H1 (cell line): ENCODE data around the gene TMEM127. TPM values are rescaled to one million over a fixed set of nuclear protein-coding genes. Genes with fewer than 3 reads are reported as not detected.

Source experiments
- CTCF ChIA-PET: fragments of 300-600 bp; sonication (Branson Sonifier 250); formaldehyde crosslinking; loops from one replicate; lab custom pipeline; 2021; ENCODE audit not compliant: partially characterized antibody; lab: Charles Lee
- POLR2A ChIA-PET: fragments of 300-600 bp; sonication (Branson Sonifier 250); formaldehyde crosslinking; loops from one replicate; lab custom pipeline; 2021; ENCODE audit warnings: inconsistent platforms; ENCODE audit not compliant: partially characterized antibody; lab: Charles Lee
- DNase-seq, 2 experiments: peaks; one replicate each; pipeline versions ENCODE4 v3.0.0 to v3.0.0-alpha.2; 2010 to 2022; ENCODE audit warnings: low spot score in 2 of 2, low read depth in 1 of 2, mixed read lengths in 1 of 2
- FAIRE-seq: peaks from 2 replicates; lab custom pipeline; 2011; peaks lifted over from hg19 to GRCh38; lab: Jason Lieb, UNC
- H2AFZ ChIP-seq: 2 replicates; pipeline ENCODE4 v1.8.1; 2012; ENCODE audit warnings: low read length, inconsistent platforms
- H2AK5ac ChIP-seq: 2 replicates; pipeline ENCODE4 v1.6.1; 2013; ENCODE audit warnings: low read depth, low read length
- H2BK120ac ChIP-seq: replicated peaks from 2 replicates; pipeline ENCODE3; 2013; ENCODE audit warnings: low read depth, low read length, inconsistent platforms
- H2BK12ac ChIP-seq: 2 replicates; pipeline ENCODE4 v1.6.1; 2013; ENCODE audit warnings: low read depth, low read length
- H2BK15ac ChIP-seq: 2 replicates; pipeline ENCODE4 v1.6.1; 2013; ENCODE audit warnings: low read length
- H2BK20ac ChIP-seq: 2 replicates; pipeline ENCODE4 v1.6.1; 2013; ENCODE audit warnings: low read length
- H2BK5ac ChIP-seq: 2 replicates; pipeline ENCODE4 v1.6.1; 2013; ENCODE audit warnings: low read depth, low read length
- H3K14ac ChIP-seq: 2 replicates; pipeline ENCODE4 v1.6.1; 2013; ENCODE audit warnings: inconsistent platforms; ENCODE audit not compliant: insufficient read length
- H3K18ac ChIP-seq: 2 replicates; pipeline ENCODE4 v1.6.1; 2013; ENCODE audit warnings: low read length; ENCODE audit errors: extremely low read depth
- H3K23ac ChIP-seq: 2 replicates; pipeline ENCODE4 v1.6.1; 2013; ENCODE audit warnings: inconsistent platforms; ENCODE audit not compliant: insufficient read length
- H3K23me2 ChIP-seq: 2 replicates; pipeline ENCODE4 v1.6.1; 2013; ENCODE audit warnings: low read depth, low read length
- H3K27ac ChIP-seq: 2 replicates; pipeline ENCODE4 v1.6.1; 2011; ENCODE audit warnings: low read depth, low read length, inconsistent platforms
- H3K27me3 ChIP-seq, 4 experiments: replicated peaks in 1 of 4; 1 replicate in 1 of 4; 2 replicates in 3 of 4; pipeline versions ENCODE4 v1.6.1 to v1.8.1; 2011 to 2013; ENCODE audit warnings: low read length in 3 of 4, mild to moderate bottlenecking in 3 of 4, inconsistent platforms in 2 of 4, mixed read lengths in 2 of 4, moderate library complexity in 1 of 4; ENCODE audit not compliant: control insufficient read depth in 3 of 4, insufficient read depth in 3 of 4; ENCODE audit errors: extremely low read depth in 1 of 4
- H3K36me3 ChIP-seq, 4 experiments: 2 replicates each; pipeline versions ENCODE4 v1.6.1 to v1.8.1; 2011 to 2013; ENCODE audit warnings: mild to moderate bottlenecking in 4 of 4, low read length in 3 of 4, moderate library complexity in 2 of 4, control low read depth in 1 of 4, inconsistent platforms in 1 of 4; ENCODE audit not compliant: insufficient read depth in 4 of 4, control insufficient read depth in 2 of 4
- H3K4ac ChIP-seq: replicated peaks from 2 replicates; pipeline ENCODE3; 2013; ENCODE audit warnings: low read length, low read depth, mixed read lengths, inconsistent platforms; ENCODE audit not compliant: insufficient read length
- H3K4me1 ChIP-seq, 4 experiments: replicated peaks in 1 of 4; 1 replicate in 1 of 4; 2 replicates in 3 of 4; pipeline versions ENCODE4 v1.6.1 to v1.8.1; 2011 to 2013; ENCODE audit warnings: low read length in 3 of 4, inconsistent platforms in 2 of 4, mixed read lengths in 1 of 4; ENCODE audit not compliant: insufficient read depth in 4 of 4, control insufficient read depth in 3 of 4
- H3K4me2 ChIP-seq, 2 experiments: 2 replicates each; pipeline versions ENCODE4 v1.6.1 to v1.8.1; 2011 to 2013; ENCODE audit warnings: low read depth in 2 of 2, low read length in 2 of 2, control low read depth in 1 of 2, inconsistent platforms in 1 of 2, mild to moderate bottlenecking in 1 of 2; ENCODE audit not compliant: insufficient read depth in 1 of 2
- H3K4me3 ChIP-seq, 4 experiments: fragments of 200-600, 300-600 bp in 1 of 4; sonication (generic), shearing (Covaris generic), sonication (Bioruptor Twin) in 1 of 4; 2 replicates each; pipeline versions ENCODE4 v1.5.1 to v1.8.1; 2011 to 2016; ENCODE audit warnings: low read length in 4 of 4, low read depth in 3 of 4, control low read depth in 2 of 4, inconsistent platforms in 2 of 4, mild to moderate bottlenecking in 2 of 4, mixed read lengths in 1 of 4, moderate library complexity in 1 of 4; ENCODE audit not compliant: insufficient read depth in 2 of 4; ENCODE audit errors: extremely low read depth in 1 of 4
- H3K56ac ChIP-seq: replicated peaks from 2 replicates; pipeline ENCODE3; 2013; ENCODE audit warnings: low read depth, mild to moderate bottlenecking, mixed read lengths, low read length, inconsistent platforms; ENCODE audit not compliant: insufficient read length
- H3K79me1 ChIP-seq: 2 replicates; pipeline ENCODE4 v1.6.1; 2013; ENCODE audit warnings: low read depth, low read length, control low read depth
- H3K79me2 ChIP-seq, 2 experiments: 2 replicates each; pipeline versions ENCODE4 v1.6.1 to v1.8.1; 2012 to 2013; ENCODE audit warnings: low read length in 2 of 2, mild to moderate bottlenecking in 2 of 2, inconsistent platforms in 1 of 2; ENCODE audit not compliant: insufficient read depth in 2 of 2, control insufficient read depth in 1 of 2
- H3K9ac ChIP-seq, 4 experiments: replicated peaks in 1 of 4; 1 replicate in 1 of 4; 2 replicates in 3 of 4; pipeline versions ENCODE4 v1.6.1 to v1.8.1; 2011 to 2013; ENCODE audit warnings: low read depth in 3 of 4, low read length in 3 of 4, control low read depth in 2 of 4, mild to moderate bottlenecking in 2 of 4, moderate library complexity in 2 of 4, inconsistent platforms in 1 of 4; ENCODE audit errors: extremely low read depth in 1 of 4
- H3K9me3 ChIP-seq, 2 experiments: 2 replicates each; pipeline versions ENCODE4 v1.6.1 to v1.8.1; 2012 to 2013; ENCODE audit warnings: mild to moderate bottlenecking in 2 of 2, moderate library complexity in 2 of 2, control low read depth in 1 of 2, inconsistent platforms in 1 of 2, low read depth in 1 of 2, low read length in 1 of 2, mixed read lengths in 1 of 2; ENCODE audit not compliant: insufficient read depth in 2 of 2
- H4K20me1 ChIP-seq, 2 experiments: replicated peaks in 1 of 2; 2 replicates each; pipeline versions ENCODE3 to v1.8.1; 2011 to 2013; ENCODE audit warnings: inconsistent platforms in 2 of 2, low read length in 2 of 2, mild to moderate bottlenecking in 1 of 2; ENCODE audit not compliant: insufficient read depth in 2 of 2, control insufficient read depth in 1 of 2
- H4K5ac ChIP-seq: 2 replicates; pipeline ENCODE4 v1.6.1; 2013; ENCODE audit warnings: low read length, low read depth, mixed read lengths, inconsistent platforms; ENCODE audit not compliant: insufficient read length
- H4K8ac ChIP-seq: 2 replicates; pipeline ENCODE4 v1.8.0; 2013; ENCODE audit warnings: mild to moderate bottlenecking, moderate library complexity, low read length, inconsistent platforms; ENCODE audit not compliant: insufficient read depth; ENCODE audit errors: extremely low read depth
- H4K91ac ChIP-seq: replicated peaks from 2 replicates; pipeline ENCODE3; 2013; ENCODE audit warnings: low read length, mixed read lengths, inconsistent platforms; ENCODE audit not compliant: insufficient read length
- ASH2L ChIP-seq: fragments of 200-600, 300-600 bp; sonication (generic); IDR thresholded peaks from one replicate; pipeline ENCODE4 v1.7.1; 2017; ENCODE audit warnings: low read length
- ATF3 ChIP-seq: IDR thresholded peaks from 2 replicates; pipeline ENCODE4 v1.6.1; 2011; ENCODE audit warnings: low read depth, mild to moderate bottlenecking, low read length; ENCODE audit not compliant: insufficient read depth
- CBX5 ChIP-seq: fragments of 300-800, 300-1000 bp; sonication (generic); IDR thresholded peaks from 2 replicates; pipeline ENCODE4 v1.7.1; 2016; ENCODE audit warnings: antibody characterized with exemption, low read length, low read depth
- POU5F1 ChIP-seq: IDR thresholded peaks from 2 replicates; pipeline ENCODE4 v1.6.1; 2011; ENCODE audit warnings: low read depth, mild to moderate bottlenecking, low read length, moderate library complexity
- SIX5 ChIP-seq: IDR thresholded peaks from 2 replicates; pipeline ENCODE4 v1.6.1; 2011; ENCODE audit warnings: mild to moderate bottlenecking, low read depth, low read length
- TBP ChIP-seq: IDR thresholded peaks from 2 replicates; pipeline ENCODE4 v1.6.1; 2011; ENCODE audit warnings: low read depth, low read length, improper control_type of control experiment
- WGBS, 2 experiments: shearing (Covaris generic) in 1 of 2; methylation state at CpG; one replicate each; pipeline versions ENCODE4 v1.1.6 to v1.1.7; 2013 to 2015; ENCODE audit warnings: low lambda C conversion rate in 2 of 2, mixed read lengths in 2 of 2, inconsistent platforms in 1 of 2, low coverage in 1 of 2, missing lambda C conversion rate in 1 of 2; ENCODE audit not compliant: insufficient replicate concordance in 2 of 2, insufficient coverage in 1 of 2, insufficient read length in 1 of 2; ENCODE audit errors: extremely low coverage in 1 of 2, missing lambda C conversion rate in 1 of 2; 5-methylcytosine and 5-hydroxymethylcytosine counted together
- polyA plus RNA-seq, 7 experiments: library from polyadenylated mRNA; depleted of rRNA in 3 of 7; stranded (reverse) in 5 of 7; unstranded in 2 of 7; fragments of >200 nt in 5 of 7; fragments of 200-250 nt in 2 of 7; gene quantifications; 1 replicate in 5 of 7; 2 replicates in 1 of 7; 4 replicates in 1 of 7; pipeline versions ENCODE4 v1.2.1 to v1.2.3, GENCODE V29; 2011 to 2013; ENCODE audit warnings: missing spikeins in 2 of 7, mixed read lengths in 2 of 7
- total RNA-seq: library from RNA; stranded (reverse); fragmentation: NEBNext Ultra II Directional; extraction: Animal tissue kit (Norgen Biotek cat#: 25700); gene quantifications from 2 replicates; pipeline ENCODE4 v1.2.1, GENCODE V29; 2021

Gene TMEM127
- total and polyA plus RNA-seq, 2 of the 8 experiments (the other 6 are each of a cell fraction or from before 2014, with no cell fraction given) = 25.0 to 41.0 TPM

GRCh38 chr2:96249654-96250053 is 16.1 kb downstream of the TMEM127 start:
- no peak overlapping the region; the same call in 1 of the 2 replicates for H4K8ac ChIP-seq
- H3K36me3 ChIP-seq = peaks cover 3 to 11% (median 5%) of the 10 kb centered on the region in 4 experiments; a peak in 5 of 8 replicates
- no peak for FAIRE-seq
- H2BK20ac ChIP-seq = no peak overlapping the region
- no peak overlapping the region for H3K23ac ChIP-seq
- no peak overlapping the region for H4K5ac ChIP-seq
- H3K23me2 ChIP-seq = no peaks in the 10 kb centered on the region
- H3K9me3 ChIP-seq = no peaks in the 10 kb centered on the region
- no peaks in the 10 kb centered on the region for H3K27me3 ChIP-seq
- H3K27ac ChIP-seq = no peak overlapping the region
- no peak overlapping the region for H2BK120ac ChIP-seq
- H3K4ac ChIP-seq = no peak overlapping the region
- H3K9ac ChIP-seq = no peak overlapping the region
- no peaks in the 10 kb centered on the region for H3K79me2 ChIP-seq
- no peak overlapping the region for H3K18ac ChIP-seq
- no peak overlapping the region for H3K4me3 ChIP-seq
- no peak overlapping the region for H2BK12ac ChIP-seq
- peaks cover 2% of the 10 kb centered on the region; the same call in 1 of the 2 replicates for H3K79me1 ChIP-seq
- H2AFZ ChIP-seq = no peak overlapping the region
- H2AK5ac ChIP-seq = no peak overlapping the region
- CTCF ChIA-PET = interaction anchor here (0.9 to 1.1 kb wide), 2 partner anchors 8 to 11 kb away, joined by 3 read pairs; no protein-coding TSS in a partner anchor
- no peaks in the 10 kb centered on the region for H3K4me1 ChIP-seq
- no peak overlapping the region for H3K4me2 ChIP-seq
- no peak overlapping the region for H2BK5ac ChIP-seq
- no peak for DNase-seq
- 86% methylated on average over 9 of the region's 9 CpGs; no CpG with 5 or more reads in 1 of the 2 experiments for whole genome bisulfite sequencing, 2 experiments
- H3K56ac ChIP-seq = no peak overlapping the region
- H4K91ac ChIP-seq = no peak overlapping the region
- H3K14ac ChIP-seq = no peak overlapping the region
- no peak overlapping the region for H2BK15ac ChIP-seq
- POLR2A ChIA-PET = interaction anchor here (0.9 to 4.3 kb wide), 3 partner anchors 11 to 47 kb away, joined by 4 to 16 read pairs (median 6); no protein-coding TSS in a partner anchor
- H4K20me1 ChIP-seq = peaks cover 1 to 3% of the 10 kb centered on the region in 2 experiments
- TF ChIP-seq ASH2L (no peak), ATF3 (no peak), POU5F1 (no peak), TBP (no peak), CBX5 (no peak), SIX5 (no peak)
